Tibial artery (tissue), 4 donors: Measurements from ENCODE around the gene NELFA.

Experiments used
- DNase-seq, 2 donors: peaks; one replicate each; pipeline ENCODE4 v3.0.0-alpha.2; 2019
- H3K27ac ChIP-seq, 2 donors: fragments of 200-600 bp; sonication (generic) in 1 of 2; 1 replicate in 1 of 2; 2 replicates in 1 of 2; pipeline ENCODE4 v1.5.1; 2018 to 2019; ENCODE audit warnings: mild to moderate bottlenecking in 1 of 2
- H3K27me3 ChIP-seq, 2 donors: fragments of 200-600 bp; sonication (generic) in 1 of 2; one replicate each; pipeline versions ENCODE4 v1.5.1 to v1.6.0; 2016 to 2019
- H3K36me3 ChIP-seq, 3 donors: fragments of 200-600 bp; sonication (generic) in 2 of 3; one replicate each; pipeline ENCODE4 v1.5.1; 2016 to 2019; ENCODE audit warnings: mild to moderate bottlenecking in 2 of 3
- H3K4me1 ChIP-seq, 4 donors: fragments of 200-600 bp; sonication (generic) in 2 of 4; 1 replicate in 3 of 4; 2 replicates in 1 of 4; pipeline ENCODE4 v1.5.1; 2016 to 2019
- H3K4me3 ChIP-seq, 2 donors: fragments of 200-600 bp; sonication (generic) in 1 of 2; 1 replicate in 1 of 2; 2 replicates in 1 of 2; pipeline ENCODE4 v1.5.1; 2018 to 2019; ENCODE audit warnings: mild to moderate bottlenecking in 2 of 2
- H3K9me3 ChIP-seq, 3 donors: fragments of 200-600 bp; sonication (generic) in 1 of 3; one replicate each; pipeline ENCODE4 v1.5.1; 2016 to 2019
- intact Hi-C: fragments of 100-400 bp; cut with DNase I; formaldehyde crosslinking; loops from one replicate; pipeline ENCODE4 v1.15.0; 2023; ENCODE audit warnings: low total_unique reads
- TF ChIP-seq, protein P1 (sequence below), 2 experiments: fragments of 200-600 bp in 1 of 2; fragments of 450-650 bp in 1 of 2; IDR thresholded peaks; one replicate each; pipeline ENCODE4 v1.5.1; 2017 to 2019; ENCODE audit warnings: antibody characterized with exemption in 2 of 2, mild to moderate bottlenecking in 1 of 2, moderate library complexity in 1 of 2

The NELFA gene

DNA sequence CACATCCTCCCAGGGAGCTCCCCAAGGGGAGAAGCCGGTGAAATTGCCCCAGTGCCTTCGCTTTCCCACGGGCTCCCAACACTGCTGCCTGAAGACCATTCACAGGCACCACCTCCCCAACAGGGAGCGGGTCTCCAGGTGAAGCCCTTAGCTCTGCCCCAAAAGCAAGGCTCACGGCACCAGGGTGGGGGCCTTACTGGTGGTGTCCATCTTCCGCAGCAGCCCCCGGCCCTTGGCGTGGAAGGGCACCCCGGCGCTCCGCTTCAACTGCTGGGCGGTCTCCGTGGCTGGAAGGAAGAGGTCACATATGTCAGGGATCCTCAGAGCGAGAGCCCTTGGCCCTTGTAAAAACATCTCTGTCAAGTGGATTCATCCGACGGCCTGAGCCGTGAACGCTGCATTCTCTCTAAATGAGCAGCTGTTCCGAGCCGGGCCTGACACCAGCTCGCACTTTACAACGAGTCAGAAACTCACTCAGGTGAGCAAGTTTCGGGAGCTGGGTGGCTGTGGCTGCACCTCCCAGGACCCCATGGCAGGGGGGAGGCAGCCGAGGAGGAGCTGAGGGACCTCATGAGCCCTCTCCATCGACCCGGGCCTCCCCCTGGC, 20.9 kb downstream of the NELFA start:
- no peak for DNase-seq
- peaks cover 75 to 87% (median 77%) of the 10 kb centered on the region in 3 donors for H3K36me3 ChIP-seq

DNA sequence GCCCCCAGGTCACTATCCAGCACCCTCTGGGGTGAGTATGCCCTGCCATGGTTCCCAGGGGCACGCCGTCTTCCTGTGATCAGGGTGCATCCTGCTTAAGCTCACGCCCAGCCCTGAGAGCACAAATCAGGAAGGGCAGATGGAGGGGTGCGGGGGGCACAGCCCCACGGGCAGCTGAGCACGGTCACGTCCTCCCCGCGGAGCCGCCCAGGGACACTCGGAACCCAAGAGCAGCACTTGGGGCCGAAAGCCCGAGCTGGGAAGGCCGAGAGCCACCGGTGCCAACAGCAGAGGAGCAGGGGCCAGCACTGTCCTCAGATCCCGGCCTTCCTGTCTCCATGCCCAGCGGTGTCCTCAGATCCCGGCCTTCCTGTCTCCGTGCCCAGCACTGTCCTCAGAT, 21.5 kb downstream of the NELFA start:
- TF ChIP-seq, protein P1, sequence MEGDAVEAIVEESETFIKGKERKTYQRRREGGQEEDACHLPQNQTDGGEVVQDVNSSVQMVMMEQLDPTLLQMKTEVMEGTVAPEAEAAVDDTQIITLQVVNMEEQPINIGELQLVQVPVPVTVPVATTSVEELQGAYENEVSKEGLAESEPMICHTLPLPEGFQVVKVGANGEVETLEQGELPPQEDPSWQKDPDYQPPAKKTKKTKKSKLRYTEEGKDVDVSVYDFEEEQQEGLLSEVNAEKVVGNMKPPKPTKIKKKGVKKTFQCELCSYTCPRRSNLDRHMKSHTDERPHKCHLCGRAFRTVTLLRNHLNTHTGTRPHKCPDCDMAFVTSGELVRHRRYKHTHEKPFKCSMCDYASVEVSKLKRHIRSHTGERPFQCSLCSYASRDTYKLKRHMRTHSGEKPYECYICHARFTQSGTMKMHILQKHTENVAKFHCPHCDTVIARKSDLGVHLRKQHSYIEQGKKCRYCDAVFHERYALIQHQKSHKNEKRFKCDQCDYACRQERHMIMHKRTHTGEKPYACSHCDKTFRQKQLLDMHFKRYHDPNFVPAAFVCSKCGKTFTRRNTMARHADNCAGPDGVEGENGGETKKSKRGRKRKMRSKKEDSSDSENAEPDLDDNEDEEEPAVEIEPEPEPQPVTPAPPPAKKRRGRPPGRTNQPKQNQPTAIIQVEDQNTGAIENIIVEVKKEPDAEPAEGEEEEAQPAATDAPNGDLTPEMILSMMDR (IDR thresholded peaks at IDR 0.05) = no peak
- H3K36me3 ChIP-seq = peaks cover 80 to 92% (median 82%) of the 10 kb centered on the region in 3 donors
- no peak overlapping the region for H3K27ac ChIP-seq
- peaks cover 0 to 13% (median 0%) of the 10 kb centered on the region in 4 donors for H3K4me1 ChIP-seq
- H3K27me3 ChIP-seq = no peaks in the 10 kb centered on the region
- no peak overlapping the region for H3K4me3 ChIP-seq
- DNase-seq = no peak
- no peaks in the 10 kb centered on the region for H3K9me3 ChIP-seq
- intact Hi-C loops = no loop called here

More for the DNA sequence above, 20.9 kb downstream of the NELFA start:
- TF ChIP-seq, protein P1 (IDR thresholded peaks at IDR 0.05) = no peak
- intact Hi-C loops = no loop called here
- peaks cover 0 to 19% (median 0%) of the 10 kb centered on the region in 4 donors for H3K4me1 ChIP-seq
- H3K27ac ChIP-seq = no peak overlapping the region
- no peaks in the 10 kb centered on the region for H3K27me3 ChIP-seq
- no peak overlapping the region for H3K4me3 ChIP-seq
- H3K9me3 ChIP-seq = no peaks in the 10 kb centered on the region

- intact Hi-C loops = no loop called here
- no peak overlapping the region for H3K4me3 ChIP-seq
- H3K27me3 ChIP-seq = no peaks in the 10 kb centered on the region
- H3K27ac ChIP-seq = no peak overlapping the region
- H3K36me3 ChIP-seq = peaks cover 80 to 98% (median 87%) of the 10 kb centered on the region in 3 donors
- no peaks in the 10 kb centered on the region for H3K9me3 ChIP-seq
- DNase-seq = no peak
- H3K4me1 ChIP-seq = peaks cover 0 to 7% (median 0%) of the 10 kb centered on the region in 4 donors
- TF ChIP-seq, protein P1 (IDR thresholded peaks at IDR 0.05) = no peak
Observed at GRCh38 chr4:1986578-1987210, 22.1 kb downstream of the NELFA start.

DNA sequence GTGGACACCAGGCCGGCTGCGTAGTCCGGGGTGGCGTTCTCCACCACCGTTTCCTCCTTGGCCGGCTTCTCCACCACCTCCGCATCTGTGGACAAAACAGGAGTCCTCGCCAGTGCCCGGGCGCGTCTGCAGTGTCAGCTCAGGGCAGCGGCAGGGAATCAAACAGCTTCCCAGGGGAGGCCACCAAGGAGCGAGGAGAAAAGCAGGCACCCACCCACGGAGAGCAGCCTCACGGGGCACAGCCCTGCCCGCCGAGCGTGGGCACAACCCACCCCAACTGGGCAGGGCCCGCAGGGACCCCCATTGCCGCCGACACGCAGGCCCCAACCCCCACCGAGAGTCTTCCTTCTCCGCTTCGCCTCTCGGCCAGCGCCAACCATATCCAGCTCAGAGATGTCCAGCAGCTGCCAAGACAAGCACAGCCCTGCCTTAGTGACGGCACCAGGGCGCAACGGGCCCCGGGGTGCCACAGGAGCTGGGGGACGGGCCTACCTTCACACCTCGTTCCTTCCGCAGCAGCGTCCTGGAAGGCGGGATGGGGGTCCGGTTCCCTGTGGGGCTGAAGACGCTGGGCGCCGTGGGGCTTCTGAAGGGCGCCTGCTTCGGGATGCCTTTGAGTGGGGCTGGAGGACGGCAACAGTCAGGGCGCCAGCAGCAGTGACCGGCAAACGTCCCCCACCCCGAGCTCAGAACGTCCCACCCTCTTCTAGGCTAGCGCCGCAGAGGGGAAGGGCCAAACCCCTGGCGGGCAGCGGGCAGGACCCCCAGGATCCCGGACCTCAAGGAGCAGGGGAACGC, 22.8 kb downstream of the NELFA start:
- Histone ChIP-seq H3K4me3 (no peak overlapping the region), H3K27me3 (no peaks in the 10 kb centered on the region), H3K4me1 (peaks cover 0 to 5% (median 0%) of the 10 kb centered on the region in 4 donors), H3K27ac (no peak overlapping the region), H3K9me3 (no peaks in the 10 kb centered on the region), H3K36me3 (peaks cover 78 to 100% (median 94%) of the 10 kb centered on the region in 3 donors)
- TF ChIP-seq, protein P1 (IDR thresholded peaks at IDR 0.05) = no peak
- intact Hi-C loops = no loop called here
- DNase-seq = no peak

DNA sequence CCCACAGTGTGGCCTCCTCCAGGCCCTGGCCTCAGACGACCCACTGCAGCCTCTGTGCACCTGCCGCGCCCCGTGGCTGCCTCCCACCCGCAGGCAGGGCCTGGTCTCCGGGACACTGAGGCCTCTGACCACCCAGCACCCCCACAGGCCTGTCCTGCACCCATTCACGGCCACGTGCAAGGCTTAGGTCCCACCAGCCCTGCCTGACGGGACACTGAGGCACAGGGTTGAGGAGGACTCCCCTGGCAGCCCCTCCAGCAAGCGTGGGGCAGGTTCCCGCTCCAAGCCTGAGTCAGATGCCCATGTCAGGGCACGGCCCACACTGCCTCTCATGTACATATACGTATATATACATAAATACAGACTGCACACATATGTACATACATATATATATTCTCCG, 23.5 kb downstream of the NELFA start:
- Histone ChIP-seq H3K4me3 (no peak overlapping the region), H3K27me3 (no peaks in the 10 kb centered on the region), H3K4me1 (peaks cover 0 to 5% (median 0%) of the 10 kb centered on the region in 4 donors), H3K27ac (no peak overlapping the region), H3K9me3 (no peaks in the 10 kb centered on the region), H3K36me3 (peaks cover 75 to 100% (median 99%) of the 10 kb centered on the region in 3 donors)
- intact Hi-C loops = no loop called here
- TF ChIP-seq, protein P1 (IDR thresholded peaks at IDR 0.05) = no peak
- no peak for DNase-seq
